ENCODE measurements around the gene UBE3B.

- no peak for TF ChIP-seq YY1 (IDR thresholded peaks at IDR 0.05; ENCODE audit: insufficient read depth, insufficient read length)
- TF ChIP-seq ZNF274 (IDR thresholded peaks at IDR 0.05; ENCODE audit: low read depth, low read length): no peak
Measured at GRCh38 chr12:109481863-109482262, 4.4 kb downstream of the UBE3B start.

Measured in NT2/D1 (cell line).